B cell (primary cell): Measurements from ENCODE around the gene TOP2B. TPM values are rescaled to one million over a fixed set of nuclear protein-coding genes. Genes with fewer than 3 reads are reported as not detected.

Source experiments
- ATAC-seq: fragments of 200-7000 bp; cut with Tn5 transposase; one replicate; pipeline ENCODE4 v1.10.0; 2021; ENCODE audit warnings: low read depth, mild to moderate bottlenecking, moderate number of reproducible peaks, moderate library complexity
- CTCF ChIA-PET: fragments of 350-600 bp; sonication (Branson Sonifier 250); formaldehyde crosslinking; loops from one replicate; lab custom pipeline; 2021; ENCODE audit warnings: antibody characterized with exemption, inconsistent platforms; lab: Charles Lee
- POLR2A ChIA-PET: fragments of 350-600 bp; sonication (Branson Sonifier 250); formaldehyde crosslinking; loops from one replicate; lab custom pipeline; 2021; ENCODE audit warnings: antibody characterized with exemption; lab: Charles Lee
- DNase-seq: peaks from one replicate; pipeline ENCODE4 v3.0.0; 2013
- H2AFZ ChIP-seq: 2 replicates; pipeline ENCODE4 v1.6.1; 2012; ENCODE audit warnings: mild to moderate bottlenecking, low read depth, low read length; ENCODE audit not compliant: insufficient read depth, poor library complexity, severe bottlenecking
- H3K27ac ChIP-seq, 2 donors: 1 replicate in 1 of 2; 2 replicates in 1 of 2; pipeline ENCODE4 v1.5.1; 2012 to 2013; ENCODE audit warnings: low read length in 2 of 2, mild to moderate bottlenecking in 2 of 2, moderate library complexity in 1 of 2
- H3K27me3 ChIP-seq, 4 experiments: fragments of 200-600 bp in 1 of 4; sonication (generic) in 1 of 4; replicated peaks in 1 of 4; 1 replicate in 2 of 4; 2 replicates in 2 of 4; pipeline versions ENCODE4 v1.6.1 to v1.7.0; 2013 to 2016; ENCODE audit warnings: low read length in 3 of 4, mild to moderate bottlenecking in 2 of 4, mixed read lengths in 1 of 4, moderate library complexity in 1 of 4; ENCODE audit not compliant: insufficient read depth in 4 of 4, control insufficient read depth in 3 of 4; ENCODE audit errors: control extremely low read depth in 1 of 4
- H3K36me3 ChIP-seq, 2 experiments: replicated peaks in 1 of 2; 1 replicate in 1 of 2; 2 replicates in 1 of 2; pipeline versions ENCODE4 v1.6.1 to v1.7.1; 2013; ENCODE audit warnings: low read length in 1 of 2; ENCODE audit not compliant: insufficient read depth in 2 of 2, control insufficient read depth in 1 of 2; ENCODE audit errors: control extremely low read depth in 1 of 2, extremely low read depth in 1 of 2
- H3K4me1 ChIP-seq, 2 donors: fragments of 200-600 bp in 1 of 2; sonication (generic) in 1 of 2; 1 replicate in 1 of 2; 2 replicates in 1 of 2; pipeline versions ENCODE4 v1.5.1 to v1.6.1; 2013 to 2017; ENCODE audit warnings: low read length in 2 of 2; ENCODE audit not compliant: control insufficient read depth in 2 of 2, insufficient read depth in 2 of 2
- H3K4me2 ChIP-seq: replicated peaks from 2 replicates; pipeline ENCODE3; 2012; ENCODE audit warnings: mild to moderate bottlenecking, low read depth, low read length; ENCODE audit not compliant: poor library complexity, severe bottlenecking
- H3K4me3 ChIP-seq, 5 experiments: fragments of 200-600 bp in 1 of 5; sonication (generic) in 1 of 5; 1 replicate in 3 of 5; 2 replicates in 2 of 5; pipeline versions ENCODE4 v1.5.1 to v1.7.0; 2011 to 2016; ENCODE audit warnings: low read length in 4 of 5, mild to moderate bottlenecking in 4 of 5, low read depth in 2 of 5, control low read depth in 1 of 5, moderate library complexity in 1 of 5; ENCODE audit not compliant: insufficient read depth in 1 of 5; ENCODE audit errors: control extremely low read depth in 1 of 5, extremely low read depth in 1 of 5
- H3K79me2 ChIP-seq: fragments of 200-600 bp; sonication (generic); one replicate; pipeline ENCODE4 v1.6.0; 2016; ENCODE audit warnings: low read length; ENCODE audit not compliant: control insufficient read depth, insufficient read depth
- H3K9ac ChIP-seq: fragments of 200-600 bp; sonication (generic); 2 replicates; pipeline ENCODE4 v1.6.1; 2017; ENCODE audit warnings: mild to moderate bottlenecking, low read length, moderate library complexity
- H3K9me3 ChIP-seq, 3 donors: one replicate each; pipeline versions ENCODE4 v1.6.1 to v1.7.1; 2013; ENCODE audit warnings: low read length in 2 of 3; ENCODE audit not compliant: control insufficient read depth in 2 of 3, insufficient read depth in 1 of 3; ENCODE audit errors: control extremely low read depth in 1 of 3
- H4K20me1 ChIP-seq: 2 replicates; pipeline ENCODE4 v1.6.0; 2012; ENCODE audit warnings: mild to moderate bottlenecking, low read length; ENCODE audit not compliant: insufficient read depth, control insufficient read depth, poor library complexity, severe bottlenecking
- H3K27ac Mint-ChIP-seq: one replicate; pipeline ENCODE4 v1.8.0; 2021; ENCODE audit warnings: mixed read lengths
- H3K27me3 Mint-ChIP-seq: one replicate; pipeline ENCODE4 v1.8.0; 2021; ENCODE audit warnings: mixed read lengths
- H3K4me1 Mint-ChIP-seq: one replicate; pipeline ENCODE4 v1.8.0; 2021; ENCODE audit warnings: mixed read lengths
- H3K4me3 Mint-ChIP-seq: one replicate; pipeline ENCODE4 v1.8.0; 2021; ENCODE audit warnings: mixed read lengths
- H3K9me3 Mint-ChIP-seq: one replicate; pipeline ENCODE4 v1.8.0; 2022; ENCODE audit warnings: mixed read lengths; ENCODE audit not compliant: insufficient read depth
- CTCF ChIP-seq: fragments of 200-600 bp; IDR thresholded peaks from one replicate; pipeline ENCODE4 v1.8.0; 2022; ENCODE audit warnings: antibody characterized with exemption, mild to moderate bottlenecking
- EZH2 ChIP-seq: IDR thresholded peaks from 2 replicates; pipeline ENCODE4 v1.6.1; 2012; ENCODE audit warnings: borderline replicate concordance, low read depth, mild to moderate bottlenecking, moderate library complexity, low read length; ENCODE audit not compliant: insufficient read depth, poor library complexity, severe bottlenecking
- WGBS: methylation state at CpG from one replicate; pipeline ENCODE4 v1.1.5; 2013; ENCODE audit warnings: missing lambda C conversion rate; ENCODE audit not compliant: insufficient coverage; 5-methylcytosine and 5-hydroxymethylcytosine counted together
- intact Hi-C: fragments of 100-400 bp; cut with micrococcal nuclease; formaldehyde crosslinking; loops from one replicate; pipeline ENCODE4 v1.10.0; 2022
- polyA plus RNA-seq: library from polyadenylated mRNA; depleted of rRNA; stranded (reverse); fragments of >200 nt; gene quantifications from 2 replicates; pipeline ENCODE4 v1.2.3, GENCODE V29; 2012
- total RNA-seq, 2 donors: library from RNA; stranded (reverse); fragments of 120-200 nt in 1 of 2; gene quantifications; 1 replicate in 1 of 2; 2 replicates in 1 of 2; pipeline versions ENCODE4 v1.2.3 to v1.2.4, GENCODE V29; 2013 to 2022

Gene TOP2B
- total and polyA plus RNA-seq, 2 donors (not counting 1 experiment from before 2014, with no cell fraction given) = 22.2 to 149 TPM

DNA sequence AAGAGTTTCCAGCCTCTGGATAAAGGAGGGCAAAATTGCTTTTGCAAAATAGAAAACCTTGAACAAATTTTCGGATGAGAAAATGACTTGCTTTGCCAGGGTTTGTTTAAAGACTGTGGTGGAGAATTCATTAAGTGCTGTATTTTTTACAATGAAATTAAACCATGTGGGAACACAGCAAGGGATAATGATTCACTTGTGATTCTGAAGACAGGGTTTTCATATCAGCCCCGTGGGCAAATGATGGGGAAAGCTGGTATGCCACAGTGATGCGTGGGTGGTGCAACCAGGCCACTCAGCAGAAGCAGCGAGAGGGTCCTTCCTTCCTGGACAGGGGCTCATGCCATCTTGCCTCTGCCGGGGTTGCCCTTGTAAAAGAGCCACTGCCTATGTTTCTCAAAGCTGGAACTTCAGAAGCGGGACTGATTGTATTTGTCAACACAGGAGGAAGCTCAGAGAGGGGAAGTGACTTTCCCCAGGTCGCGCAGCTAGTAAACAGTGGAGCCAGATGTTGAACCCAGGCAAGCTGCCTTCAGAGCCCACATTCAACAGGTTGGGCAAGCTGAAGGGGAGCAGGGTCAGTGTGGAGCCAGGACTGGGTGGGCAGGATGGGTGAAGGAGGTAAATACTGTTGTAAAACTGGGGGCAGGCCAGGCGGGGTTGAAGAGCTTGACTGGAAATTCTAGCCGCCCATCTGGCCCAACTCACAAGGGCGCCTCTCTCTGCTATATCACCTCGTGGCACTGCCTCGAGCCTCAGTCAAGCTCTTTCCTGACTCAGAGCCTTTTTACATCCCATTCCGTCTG is 79.1 kb downstream of the TOP2B start:
- Histone ChIP-seq H3K9ac (no peak overlapping the region), H3K4me3 (no peak overlapping the region), H3K9me3 (no peaks in the 10 kb centered on the region), H3K4me1 (no peaks in the 10 kb centered on the region), H3K36me3 (no peaks in the 10 kb centered on the region), H3K79me2 (no peaks in the 10 kb centered on the region), H4K20me1 (no peaks in the 10 kb centered on the region), H3K4me2 (no peak overlapping the region), H3K27me3 (no peaks in the 10 kb centered on the region), H2AFZ (no peak overlapping the region), H3K27ac (no peak overlapping the region)
- intact Hi-C loops = no loop called here
- no peak overlapping the region for H3K27ac Mint-ChIP-seq
- ChIA-PET CTCF (interaction anchor here (1.1 to 1.5 kb wide), 2 partner anchors 8 to 10 kb away, joined by 3 to 4 read pairs; no protein-coding TSS in a partner anchor), POLR2A (no interaction called here)
- TF ChIP-seq EZH2 (no peak), CTCF (no peak)
- 91% methylated on average over 14 of the region's 14 CpGs for WGBS
- no peak for DNase-seq
- H3K9me3 Mint-ChIP-seq = no peaks in the 10 kb centered on the region
- H3K4me1 Mint-ChIP-seq = no peaks in the 10 kb centered on the region
- no peak overlapping the region for H3K4me3 Mint-ChIP-seq
- H3K27me3 Mint-ChIP-seq = peaks cover 5% of the 10 kb centered on the region
- no peak for ATAC-seq

DNA sequence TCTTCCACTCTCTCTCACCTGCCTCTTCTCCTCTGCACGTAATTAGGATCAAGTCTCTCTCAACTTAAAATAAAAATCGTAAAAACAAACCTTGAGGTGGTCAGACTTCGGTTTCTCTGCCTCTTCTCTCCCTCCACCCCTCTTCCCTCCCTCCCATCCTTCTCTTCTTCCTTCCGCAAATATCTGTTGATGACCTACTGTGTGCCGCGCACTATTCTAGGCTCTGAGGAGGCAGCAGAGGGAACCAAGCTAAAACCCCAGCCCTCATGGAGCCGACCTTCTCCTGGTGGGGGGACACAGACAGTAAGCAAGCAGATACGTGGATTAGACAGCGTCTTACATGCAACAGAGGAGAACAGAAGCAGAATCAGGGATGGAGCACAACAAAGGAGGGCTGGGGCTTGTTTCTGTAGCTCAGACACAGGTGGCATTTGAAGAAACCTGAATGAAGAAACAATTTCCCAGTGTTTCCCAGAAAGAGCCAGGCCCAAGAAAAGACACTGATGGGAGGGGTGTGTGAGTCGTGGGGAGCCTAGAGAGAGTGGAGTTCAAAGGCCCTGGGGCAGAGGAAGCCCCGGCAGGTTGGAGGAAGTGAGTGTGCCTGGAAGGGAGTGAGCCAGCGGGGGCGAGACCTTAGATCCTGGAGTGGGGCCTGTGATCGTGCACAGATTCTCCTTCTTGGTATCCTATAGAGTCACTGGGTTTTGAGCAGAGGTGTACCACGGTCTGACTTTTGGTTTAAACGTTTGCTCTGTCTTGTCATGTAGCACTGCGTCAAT is 80.5 kb downstream of the TOP2B start:
- Histone ChIP-seq H3K27me3 (no peaks in the 10 kb centered on the region), H4K20me1 (no peaks in the 10 kb centered on the region), H3K79me2 (no peaks in the 10 kb centered on the region), H3K4me1 (no peaks in the 10 kb centered on the region), H3K36me3 (no peaks in the 10 kb centered on the region), H3K4me3 (no peak overlapping the region), H3K9ac (no peak overlapping the region), H3K9me3 (no peaks in the 10 kb centered on the region), H3K4me2 (no peak overlapping the region), H3K27ac (no peak overlapping the region), H2AFZ (no peak overlapping the region)
- ChIA-PET POLR2A (no interaction called here), CTCF (no interaction called here)
- Mint-ChIP-seq H3K27me3 (peaks cover 5% of the 10 kb centered on the region), H3K4me3 (no peak overlapping the region), H3K9me3 (no peaks in the 10 kb centered on the region), H3K4me1 (no peaks in the 10 kb centered on the region), H3K27ac (no peak overlapping the region)
- intact Hi-C loops = no loop called here
- WGBS = 91% methylated on average over 15 of the region's 17 CpGs
- no peak for DNase-seq
- ATAC-seq = no peak
- no peak for TF ChIP-seq CTCF
- no peak for TF ChIP-seq EZH2
